Gastrocnemius medialis (tissue), 4 donors: Measurements from ENCODE around the gene CCDC141. TPM values are rescaled to one million over a fixed set of nuclear protein-coding genes. Genes with fewer than 3 reads are reported as not detected.

Experiments
- ATAC-seq, 2 donors: fragments of 150-250 bp; one replicate each; pipeline ENCODE4 v1.9.1; 2016
- DNase-seq, 2 donors: peaks; one replicate each; pipeline ENCODE4 v3.0.0-alpha.2; 2019
- H3K27ac ChIP-seq, 4 donors: fragments of 200-600 bp; sonication (generic); 1 replicate in 1 of 4; 2 replicates in 3 of 4; pipeline ENCODE4 v1.5.1; 2016 to 2018; ENCODE audit warnings: mild to moderate bottlenecking in 2 of 4, moderate library complexity in 1 of 4
- H3K27me3 ChIP-seq, 3 donors: fragments of 200-600 bp; sonication (generic) in 2 of 3; 1 replicate in 1 of 3; 2 replicates in 2 of 3; pipeline versions ENCODE4 v1.5.1 to v1.6.0; 2016 to 2019; ENCODE audit warnings: mild to moderate bottlenecking in 1 of 3, moderate library complexity in 1 of 3
- H3K36me3 ChIP-seq, 2 donors: fragments of 200-600 bp; sonication (generic) in 1 of 2; one replicate each; pipeline ENCODE4 v1.5.1; 2017 to 2018
- H3K4me1 ChIP-seq, 2 donors: fragments of 200-600 bp; sonication (generic) in 1 of 2; one replicate each; pipeline ENCODE4 v1.5.1; 2016 to 2017; ENCODE audit warnings: mild to moderate bottlenecking in 2 of 2
- H3K4me3 ChIP-seq, 4 donors: fragments of 200-600 bp; sonication (generic) in 3 of 4; 1 replicate in 1 of 4; 2 replicates in 3 of 4; pipeline ENCODE4 v1.5.1; 2016 to 2019; ENCODE audit warnings: mild to moderate bottlenecking in 2 of 4
- H3K9me3 ChIP-seq, 3 donors: fragments of 200-600 bp; sonication (generic) in 2 of 3; 1 replicate in 1 of 3; 2 replicates in 2 of 3; pipeline ENCODE4 v1.5.1; 2016 to 2019
- CTCF ChIP-seq, 5 experiments: fragments of 450-650 bp in 3 of 5; fragments of 200-600 bp in 2 of 5; sonication (generic) in 2 of 5; IDR thresholded peaks in 4 of 5; conservative IDR thresholded peaks in 1 of 5; 1 replicate in 4 of 5; 2 replicates in 1 of 5; pipeline ENCODE4 v1.5.1; 2016 to 2019; ENCODE audit warnings: antibody characterized with exemption in 5 of 5, mild to moderate bottlenecking in 3 of 5, moderate library complexity in 3 of 5
- POLR2A ChIP-seq, 2 donors: fragments of 450-650 bp; IDR thresholded peaks; one replicate each; pipeline ENCODE4 v1.6.1; 2017; ENCODE audit warnings: antibody characterized with exemption in 2 of 2, mild to moderate bottlenecking in 2 of 2, moderate library complexity in 2 of 2
- in situ Hi-C, 4 donors: fragments of 200-750 bp; cut with MboI; loops; one replicate each; pipeline versions ENCODE4 v1.15.0 to v1.8.0; 2017; ENCODE audit warnings: low sequenced_read_pairs in 4 of 4
- intact Hi-C: fragments of 100-400 bp; cut with DNase I; formaldehyde crosslinking; loops from one replicate; pipeline ENCODE4 v1.15.1; 2023; ENCODE audit warnings: low total_unique reads
- total RNA-seq, 4 donors: library from RNA; depleted of rRNA; stranded (reverse); fragments of >200 nt; gene quantifications; one replicate each; pipeline versions ENCODE4 v1.1.0 to v1.2.3, GENCODE V29; 2016

Gene CCDC141
- total RNA-seq, 4 donors from 2014 or later: 0.85 to 4.3 (median 2.2) TPM

- no peaks in the 10 kb centered on the region for H3K36me3 ChIP-seq
- TF ChIP-seq CTCF (IDR thresholded peaks at IDR 0.05 in 4 of 5, conservative IDR thresholded peaks at IDR 0.05 in 1 of 5) (no peak), POLR2A (IDR thresholded peaks at IDR 0.05) (no peak)
- H3K27ac ChIP-seq: no peak overlapping the region
- intact Hi-C loops (no loop called here), in situ Hi-C loops (no loop called here)
- H3K9me3 ChIP-seq: no peaks in the 10 kb centered on the region
- ATAC-seq: no peak
- H3K27me3 ChIP-seq: no peaks in the 10 kb centered on the region
- H3K4me3 ChIP-seq: no peak overlapping the region
- DNase-seq: no peak
- peaks cover 25 to 48% of the 10 kb centered on the region in 2 donors for H3K4me1 ChIP-seq
Measured at GRCh38 chr2:178880257-178880656, 169.7 kb downstream of the CCDC141 start.

DNA sequence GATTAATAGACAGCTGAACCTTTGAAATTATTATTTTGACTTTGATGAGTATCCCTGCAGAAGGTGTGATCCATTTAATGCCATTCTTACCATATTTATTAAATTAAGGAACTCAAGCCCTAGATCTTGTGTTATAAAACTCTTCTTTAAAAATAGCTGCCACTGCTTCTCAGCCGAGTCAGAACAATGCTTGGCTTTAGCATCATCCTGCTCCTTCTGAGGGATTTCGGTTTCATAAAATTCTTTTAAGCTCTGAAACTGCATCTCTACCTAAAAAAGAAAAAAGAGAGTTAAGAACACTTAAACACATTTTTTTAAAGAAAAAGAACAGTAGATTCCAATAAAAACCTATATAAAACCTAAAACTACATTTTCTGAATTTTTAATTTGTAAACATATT lies 172.1 kb downstream of the CCDC141 start:
- H3K9me3 ChIP-seq: no peaks in the 10 kb centered on the region
- ATAC-seq (no peak), DNase-seq (no peak)
- intact Hi-C loops: no loop called here
- TF ChIP-seq POLR2A (IDR thresholded peaks at IDR 0.05) (no peak), CTCF (IDR thresholded peaks at IDR 0.05 in 4 of 5, conservative IDR thresholded peaks at IDR 0.05 in 1 of 5) (no peak)
- H3K36me3 ChIP-seq: no peaks in the 10 kb centered on the region
- peaks cover 40 to 56% of the 10 kb centered on the region in 2 donors for H3K4me1 ChIP-seq
- in situ Hi-C loops: no loop called here
- peak overlapping the region; percentile 35 to 99 (median 78) for H3K27ac ChIP-seq
- H3K4me3 ChIP-seq: no peak overlapping the region
- no peaks in the 10 kb centered on the region for H3K27me3 ChIP-seq

- in situ Hi-C loops: no loop called here
- H3K27ac ChIP-seq: peak overlapping the region; percentile 78 to 99 (median 93)
Measured at GRCh38 chr2:178874529-178875240, 175.3 kb downstream of the CCDC141 start.

GRCh38 chr2:178873912-178874311 lies 176.0 kb downstream of the CCDC141 start:
- DNase-seq: no peak
- H3K27ac ChIP-seq: peak overlapping the region; percentile 78 to 99 (median 93)

More at GRCh38 chr2:178874529-178875240, 175.3 kb downstream of the CCDC141 start:
- intact Hi-C loops: no loop called here
- H3K4me3 ChIP-seq: peak overlapping the region; percentile 34 to 42 (median 36)
- peak in 1 of 2 donors; percentile 46 for TF ChIP-seq POLR2A (IDR thresholded peaks at IDR 0.05)
- no peak for TF ChIP-seq CTCF (IDR thresholded peaks at IDR 0.05 in 4 of 5, conservative IDR thresholded peaks at IDR 0.05 in 1 of 5)
- ATAC-seq: peak; percentile 74 to 85
- peaks cover 56 to 70% of the 10 kb centered on the region in 2 donors for H3K4me1 ChIP-seq
- no peaks in the 10 kb centered on the region for H3K27me3 ChIP-seq
- no peaks in the 10 kb centered on the region for H3K36me3 ChIP-seq
- peak; percentile 33 to 71 for DNase-seq
- H3K9me3 ChIP-seq: no peaks in the 10 kb centered on the region

More at GRCh38 chr2:178873912-178874311, 176.0 kb downstream of the CCDC141 start:
- H3K27me3 ChIP-seq: no peaks in the 10 kb centered on the region
- intact Hi-C loops: no loop called here
- peaks cover 57 to 76% of the 10 kb centered on the region in 2 donors for H3K4me1 ChIP-seq
- in situ Hi-C loops: no loop called here
- ATAC-seq: no peak
- H3K9me3 ChIP-seq: no peaks in the 10 kb centered on the region
- no peak for TF ChIP-seq CTCF (IDR thresholded peaks at IDR 0.05 in 4 of 5, conservative IDR thresholded peaks at IDR 0.05 in 1 of 5)
- TF ChIP-seq POLR2A (IDR thresholded peaks at IDR 0.05): no peak
- H3K36me3 ChIP-seq: no peaks in the 10 kb centered on the region
- peak overlapping the region; percentile 34 to 42 (median 36) for H3K4me3 ChIP-seq
